Stomach (tissue), 9 donors: ENCODE measurements around the gene KCNJ4. TPM values are rescaled to one million over a fixed set of nuclear protein-coding genes. Genes with fewer than 3 reads are reported as not detected.

Source experiments
- DNase-seq, 2 donors: peaks; one replicate each; pipeline versions ENCODE4 v3.0.0 to v3.0.0-alpha.2; 2013 to 2019
- H3K27ac ChIP-seq, 5 donors: fragments of 200-600 bp in 4 of 5; sonication (generic) in 4 of 5; one replicate each; pipeline ENCODE4 v1.5.1; 2013 to 2019; ENCODE audit warnings: mild to moderate bottlenecking in 1 of 5, moderate library complexity in 1 of 5
- H3K27me3 ChIP-seq, 3 donors: fragments of 200-600 bp; sonication (generic); one replicate each; pipeline ENCODE4 v1.5.1; 2017 to 2019; ENCODE audit warnings: mixed run types in 1 of 3
- H3K36me3 ChIP-seq, 4 donors: fragments of 200-600 bp; sonication (generic); 1 replicate in 3 of 4; 2 replicates in 1 of 4; pipeline ENCODE4 v1.5.1; 2016 to 2019
- H3K4me1 ChIP-seq, 4 donors: fragments of 200-600 bp; sonication (generic); one replicate each; pipeline ENCODE4 v1.5.1; 2016 to 2019
- H3K4me3 ChIP-seq, 4 donors: fragments of 200-600 bp; sonication (generic) in 3 of 4; one replicate each; pipeline ENCODE4 v1.5.1; 2016 to 2019; ENCODE audit warnings: mild to moderate bottlenecking in 1 of 4
- H3K9me3 ChIP-seq, 4 donors: fragments of 200-600 bp; sonication (generic); one replicate each; pipeline ENCODE4 v1.5.1; 2016 to 2019
- CTCF ChIP-seq, 7 experiments: fragments of 450-650 bp in 4 of 7; fragments of 200-600 bp in 3 of 7; sonication (generic) in 3 of 7; IDR thresholded peaks; one replicate each; pipeline ENCODE4 v1.5.1; 2016 to 2019; ENCODE audit warnings: antibody characterized with exemption in 7 of 7, control low read depth in 2 of 7, mild to moderate bottlenecking in 1 of 7
- EP300 ChIP-seq: sonication (generic); formaldehyde crosslinking; IDR thresholded peaks from one replicate; pipeline ENCODE4 v1.6.1; 2017; ENCODE audit warnings: antibody characterized with exemption
- POLR2A ChIP-seq, 4 donors: fragments of 450-650 bp; IDR thresholded peaks; one replicate each; pipeline ENCODE4 v1.6.1; 2016; ENCODE audit warnings: antibody characterized with exemption in 4 of 4, control low read depth in 2 of 4, mild to moderate bottlenecking in 1 of 4, moderate library complexity in 1 of 4
- POLR2AphosphoS5 ChIP-seq, 3 donors: sonication (generic); formaldehyde crosslinking; IDR thresholded peaks; one replicate each; pipeline ENCODE4 v1.6.1; 2016; ENCODE audit warnings: antibody characterized with exemption in 3 of 3
- WGBS, 5 donors: extraction: QIAGEN DNeasy Blood & Tissue Kit in 3 of 5; methylation state at CpG; one replicate each; pipeline versions ENCODE4 v1.1.5 to v1.1.7; 2013 to 2018; 5-methylcytosine and 5-hydroxymethylcytosine counted together
- intact Hi-C: fragments of 100-400 bp; cut with DNase I; formaldehyde crosslinking; loops from one replicate; pipeline ENCODE4 v1.15.1; 2023; ENCODE audit warnings: low total_unique reads
- polyA plus RNA-seq, 3 donors: library from polyadenylated mRNA; stranded (reverse); fragments of 200-250 nt; gene quantifications; one replicate each; pipeline ENCODE4 v1.2.3, GENCODE V29; 2013
- total RNA-seq, 5 donors: library from RNA; depleted of rRNA; stranded (reverse); fragments of >200 nt; gene quantifications; one replicate each; pipeline versions ENCODE4 v1.1.0 to v1.2.3, GENCODE V29; 2014 to 2016
- donor health status: healthy with polysubstance abuse.
- donor health status: Bipolar disorder and iron deficiency.
- donor health status: healthy.

Gene KCNJ4
- total and polyA plus RNA-seq, 8 donors, result not detected

GRCh38 chr22:38462960-38463784 lies 8.2 kb upstream of the KCNJ4 start:
- Histone ChIP-seq H3K27me3 (peaks cover 0 to 95% (median 38%) of the 10 kb centered on the region in 3 donors), H3K36me3 (no peaks in the 10 kb centered on the region), H3K9me3 (no peaks in the 10 kb centered on the region), H3K4me3 (no peak overlapping the region), H3K4me1 (peaks cover 11 to 24% (median 19%) of the 10 kb centered on the region in 4 donors), H3K27ac (no peak overlapping the region)
- WGBS, 5 donors, result 36 to 59% (median 49%) methylated on average over 25 to 28 of the region's 28 CpGs
- TF ChIP-seq EP300 (no peak), POLR2AphosphoS5 (IDR thresholded peaks at IDR 0.05) (no peak), CTCF (IDR thresholded peaks at IDR 0.05) (no peak), POLR2A (IDR thresholded peaks at IDR 0.05) (no peak)
- intact Hi-C loops, result no loop called here
- DNase-seq, result peak in 1 of 2 donors; percentile 82

GRCh38 chr22:38461414-38462081 lies 6.5 kb upstream of the KCNJ4 start:
- TF ChIP-seq CTCF (IDR thresholded peaks at IDR 0.05) (peak in 1 of 7 experiments; percentile 18), EP300 (no peak), POLR2A (IDR thresholded peaks at IDR 0.05) (no peak), POLR2AphosphoS5 (IDR thresholded peaks at IDR 0.05) (peak in 2 of 3 donors; percentile 51 to 76)
- whole genome bisulfite sequencing, 5 donors, result 12 to 36% (median 14%) methylated on average over 21 to 51 of the region's 51 CpGs
- peak; percentile 84 to 95 for DNase-seq
- Histone ChIP-seq H3K4me3 (peak overlapping the region in 2 of 4 donors; percentile 22 to 29), H3K27me3 (peaks cover 0 to 95% (median 46%) of the 10 kb centered on the region in 3 donors), H3K27ac (no peak overlapping the region), H3K9me3 (no peaks in the 10 kb centered on the region), H3K36me3 (no peaks in the 10 kb centered on the region), H3K4me1 (peaks cover 4 to 15% (median 12%) of the 10 kb centered on the region in 4 donors)
- intact Hi-C loops, result no loop called here

GRCh38 chr22:38461057-38461413 lies 6.0 kb upstream of the KCNJ4 start:
- Histone ChIP-seq H3K27ac (no peak overlapping the region), H3K4me3 (peak overlapping the region in 1 of 4 donors; percentile 29), H3K27me3 (peaks cover 0 to 95% (median 51%) of the 10 kb centered on the region in 3 donors), H3K4me1 (peaks cover 5 to 17% (median 13%) of the 10 kb centered on the region in 4 donors), H3K36me3 (no peaks in the 10 kb centered on the region), H3K9me3 (no peaks in the 10 kb centered on the region)
- no peak for DNase-seq
- intact Hi-C loops, result no loop called here
- no peak for TF ChIP-seq POLR2AphosphoS5 (IDR thresholded peaks at IDR 0.05)
- no peak for TF ChIP-seq CTCF (IDR thresholded peaks at IDR 0.05)
- no peak for TF ChIP-seq EP300
- TF ChIP-seq POLR2A (IDR thresholded peaks at IDR 0.05), result no peak
- 38 to 59% (median 45%) methylated on average over 7 to 9 of the region's 9 CpGs for WGBS, 5 donors

GRCh38 chr22:38460426-38460840 lies 5.4 kb upstream of the KCNJ4 start:
- no peaks in the 10 kb centered on the region for H3K36me3 ChIP-seq
- WGBS, 5 donors, result 38 to 51% (median 46%) methylated on average over 7 to 8 of the region's 8 CpGs
- peaks cover 5 to 95% (median 57%) of the 10 kb centered on the region in 3 donors for H3K27me3 ChIP-seq
- no peak overlapping the region for H3K4me3 ChIP-seq
- H3K9me3 ChIP-seq, result no peaks in the 10 kb centered on the region
- peaks cover 11 to 23% (median 19%) of the 10 kb centered on the region in 4 donors for H3K4me1 ChIP-seq
- no peak for DNase-seq
- H3K27ac ChIP-seq, result no peak overlapping the region
- no peak for TF ChIP-seq EP300
- no peak for TF ChIP-seq POLR2AphosphoS5 (IDR thresholded peaks at IDR 0.05)
- TF ChIP-seq POLR2A (IDR thresholded peaks at IDR 0.05), result no peak
- TF ChIP-seq CTCF (IDR thresholded peaks at IDR 0.05), result no peak
- intact Hi-C loops, result no loop called here
